ENCODE data around the gene IL36B. TPM values are rescaled to one million over a fixed set of nuclear protein-coding genes. Genes with fewer than 3 reads are reported as not detected.

The IL36B gene
- total and polyA plus RNA-seq, 2 experiments from 2014 or later = not detected

- DNase-seq (ENCODE audit: low spot score) = no peak
- Histone ChIP-seq H3K4me1 (ENCODE audit: insufficient read depth) (no peaks in the 10 kb centered on the region), H3K9me3 (ENCODE audit: low read depth) (no peaks in the 10 kb centered on the region), H3K79me2 (no peaks in the 10 kb centered on the region), H3K27ac (no peak overlapping the region), H2AFZ (no peak overlapping the region), H4K20me1 (ENCODE audit: insufficient read depth, poor library complexity, severe bottlenecking) (no peaks in the 10 kb centered on the region), H3K4me3 (no peak overlapping the region), H3K4me2 (no peak overlapping the region), H3K27me3 (peaks cover 2% of the 10 kb centered on the region), H3K36me3 (replicated peaks; ENCODE audit: insufficient read depth, low read depth) (no peaks in the 10 kb centered on the region), H3K9me2 (replicated peaks; ENCODE audit: insufficient read depth) (no peaks in the 10 kb centered on the region)
- no peak for TF ChIP-seq EZH2phosphoT487 (IDR thresholded peaks at IDR 0.05; ENCODE audit: low read depth, severe bottlenecking, unreplicated experiment)
- no peak for TF ChIP-seq CTCF (IDR thresholded peaks at IDR 0.05; ENCODE audit: poor library complexity)
- no peak for TF ChIP-seq EZH2 (IDR thresholded peaks at IDR 0.05; ENCODE audit: borderline replicate concordance)
- 86% methylated on average over 8 of the region's 8 CpGs for WGBS (ENCODE audit: low lambda C conversion rate, missing lambda C conversion rate)
These were observed 30.6 kb upstream of the IL36B start for GRCh38 chr2:113083296-113083695.

- no peaks in the 10 kb centered on the region for H4K20me1 ChIP-seq (ENCODE audit: insufficient read depth, poor library complexity, severe bottlenecking)
- H2AFZ ChIP-seq = no peak overlapping the region
- H3K9me2 ChIP-seq (replicated peaks; ENCODE audit: insufficient read depth) = no peaks in the 10 kb centered on the region
- no peak overlapping the region for H3K27ac ChIP-seq
- no peaks in the 10 kb centered on the region for H3K36me3 ChIP-seq (replicated peaks; ENCODE audit: insufficient read depth, low read depth)
- H3K9me3 ChIP-seq (ENCODE audit: low read depth) = no peaks in the 10 kb centered on the region
- H3K4me2 ChIP-seq = no peak overlapping the region
- no peak for TF ChIP-seq EZH2 (IDR thresholded peaks at IDR 0.05; ENCODE audit: borderline replicate concordance)
- no peak for TF ChIP-seq CTCF (IDR thresholded peaks at IDR 0.05; ENCODE audit: poor library complexity)
- no peak for TF ChIP-seq EZH2phosphoT487 (IDR thresholded peaks at IDR 0.05; ENCODE audit: low read depth, severe bottlenecking, unreplicated experiment)
- WGBS (ENCODE audit: low lambda C conversion rate, missing lambda C conversion rate) = 80% methylated on average over 2 of the region's 2 CpGs
- DNase-seq (ENCODE audit: low spot score) = no peak
- no peak overlapping the region for H3K4me3 ChIP-seq
- no peaks in the 10 kb centered on the region for H3K79me2 ChIP-seq
- H3K4me1 ChIP-seq (ENCODE audit: insufficient read depth) = no peaks in the 10 kb centered on the region
- no peaks in the 10 kb centered on the region for H3K27me3 ChIP-seq
These were observed 29.0 kb upstream of the IL36B start for GRCh38 chr2:113081488-113082210.

GRCh38 chr2:113080134-113080533, 27.5 kb upstream of the IL36B start:
- 23% methylated on average over 9 of the region's 9 CpGs for WGBS (ENCODE audit: low lambda C conversion rate, missing lambda C conversion rate)
- no peak for TF ChIP-seq EZH2 (IDR thresholded peaks at IDR 0.05; ENCODE audit: borderline replicate concordance)
- TF ChIP-seq EZH2phosphoT487 (IDR thresholded peaks at IDR 0.05; ENCODE audit: low read depth, severe bottlenecking, unreplicated experiment) = no peak
- TF ChIP-seq CTCF (IDR thresholded peaks at IDR 0.05; ENCODE audit: poor library complexity) = peak; percentile 71
- Histone ChIP-seq H3K9me3 (ENCODE audit: low read depth) (no peaks in the 10 kb centered on the region), H3K9me2 (replicated peaks; ENCODE audit: insufficient read depth) (no peaks in the 10 kb centered on the region), H3K36me3 (replicated peaks; ENCODE audit: insufficient read depth, low read depth) (no peaks in the 10 kb centered on the region), H3K27ac (no peak overlapping the region), H3K79me2 (no peaks in the 10 kb centered on the region), H3K27me3 (no peaks in the 10 kb centered on the region), H2AFZ (no peak overlapping the region), H4K20me1 (ENCODE audit: insufficient read depth, poor library complexity, severe bottlenecking) (no peaks in the 10 kb centered on the region), H3K4me2 (no peak overlapping the region), H3K4me3 (no peak overlapping the region), H3K4me1 (ENCODE audit: insufficient read depth) (no peaks in the 10 kb centered on the region)
- DNase-seq (ENCODE audit: low spot score) = peak; percentile 57

All from hepatocyte (in vitro differentiated cells).